ENCODE results near the gene POMC.

GRCh38 chr2:25112113-25112512 lies 56.3 kb downstream of the POMC start:
- no peak for TF ChIP-seq EZH2 (IDR thresholded peaks at IDR 0.05; ENCODE audit: borderline replicate concordance, low read length)
- TF ChIP-seq, protein P1, sequence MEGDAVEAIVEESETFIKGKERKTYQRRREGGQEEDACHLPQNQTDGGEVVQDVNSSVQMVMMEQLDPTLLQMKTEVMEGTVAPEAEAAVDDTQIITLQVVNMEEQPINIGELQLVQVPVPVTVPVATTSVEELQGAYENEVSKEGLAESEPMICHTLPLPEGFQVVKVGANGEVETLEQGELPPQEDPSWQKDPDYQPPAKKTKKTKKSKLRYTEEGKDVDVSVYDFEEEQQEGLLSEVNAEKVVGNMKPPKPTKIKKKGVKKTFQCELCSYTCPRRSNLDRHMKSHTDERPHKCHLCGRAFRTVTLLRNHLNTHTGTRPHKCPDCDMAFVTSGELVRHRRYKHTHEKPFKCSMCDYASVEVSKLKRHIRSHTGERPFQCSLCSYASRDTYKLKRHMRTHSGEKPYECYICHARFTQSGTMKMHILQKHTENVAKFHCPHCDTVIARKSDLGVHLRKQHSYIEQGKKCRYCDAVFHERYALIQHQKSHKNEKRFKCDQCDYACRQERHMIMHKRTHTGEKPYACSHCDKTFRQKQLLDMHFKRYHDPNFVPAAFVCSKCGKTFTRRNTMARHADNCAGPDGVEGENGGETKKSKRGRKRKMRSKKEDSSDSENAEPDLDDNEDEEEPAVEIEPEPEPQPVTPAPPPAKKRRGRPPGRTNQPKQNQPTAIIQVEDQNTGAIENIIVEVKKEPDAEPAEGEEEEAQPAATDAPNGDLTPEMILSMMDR (IDR thresholded peaks at IDR 0.05; ENCODE audit: low read length): no peak

Data from OCI-LY1 (cell line).